A204.1 (cell line): ENCODE measurements around the gene GSAP.
"Not testable (repeated sequence)": the region's sequence is repeated elsewhere in the genome, so short reads cannot be mapped to it uniquely, and the experiment has no call there.

ENCODE experiments used
- FAIRE-seq: peaks from 2 replicates; lab custom pipeline; 2012; peaks lifted over from hg19 to GRCh38; lab: Jason Lieb, UNC

GSAP gene, protein sequence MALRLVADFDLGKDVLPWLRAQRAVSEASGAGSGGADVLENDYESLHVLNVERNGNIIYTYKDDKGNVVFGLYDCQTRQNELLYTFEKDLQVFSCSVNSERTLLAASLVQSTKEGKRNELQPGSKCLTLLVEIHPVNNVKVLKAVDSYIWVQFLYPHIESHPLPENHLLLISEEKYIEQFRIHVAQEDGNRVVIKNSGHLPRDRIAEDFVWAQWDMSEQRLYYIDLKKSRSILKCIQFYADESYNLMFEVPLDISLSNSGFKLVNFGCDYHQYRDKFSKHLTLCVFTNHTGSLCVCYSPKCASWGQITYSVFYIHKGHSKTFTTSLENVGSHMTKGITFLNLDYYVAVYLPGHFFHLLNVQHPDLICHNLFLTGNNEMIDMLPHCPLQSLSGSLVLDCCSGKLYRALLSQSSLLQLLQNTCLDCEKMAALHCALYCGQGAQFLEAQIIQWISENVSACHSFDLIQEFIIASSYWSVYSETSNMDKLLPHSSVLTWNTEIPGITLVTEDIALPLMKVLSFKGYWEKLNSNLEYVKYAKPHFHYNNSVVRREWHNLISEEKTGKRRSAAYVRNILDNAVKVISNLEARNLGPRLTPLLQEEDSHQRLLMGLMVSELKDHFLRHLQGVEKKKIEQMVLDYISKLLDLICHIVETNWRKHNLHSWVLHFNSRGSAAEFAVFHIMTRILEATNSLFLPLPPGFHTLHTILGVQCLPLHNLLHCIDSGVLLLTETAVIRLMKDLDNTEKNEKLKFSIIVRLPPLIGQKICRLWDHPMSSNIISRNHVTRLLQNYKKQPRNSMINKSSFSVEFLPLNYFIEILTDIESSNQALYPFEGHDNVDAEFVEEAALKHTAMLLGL

DNA sequence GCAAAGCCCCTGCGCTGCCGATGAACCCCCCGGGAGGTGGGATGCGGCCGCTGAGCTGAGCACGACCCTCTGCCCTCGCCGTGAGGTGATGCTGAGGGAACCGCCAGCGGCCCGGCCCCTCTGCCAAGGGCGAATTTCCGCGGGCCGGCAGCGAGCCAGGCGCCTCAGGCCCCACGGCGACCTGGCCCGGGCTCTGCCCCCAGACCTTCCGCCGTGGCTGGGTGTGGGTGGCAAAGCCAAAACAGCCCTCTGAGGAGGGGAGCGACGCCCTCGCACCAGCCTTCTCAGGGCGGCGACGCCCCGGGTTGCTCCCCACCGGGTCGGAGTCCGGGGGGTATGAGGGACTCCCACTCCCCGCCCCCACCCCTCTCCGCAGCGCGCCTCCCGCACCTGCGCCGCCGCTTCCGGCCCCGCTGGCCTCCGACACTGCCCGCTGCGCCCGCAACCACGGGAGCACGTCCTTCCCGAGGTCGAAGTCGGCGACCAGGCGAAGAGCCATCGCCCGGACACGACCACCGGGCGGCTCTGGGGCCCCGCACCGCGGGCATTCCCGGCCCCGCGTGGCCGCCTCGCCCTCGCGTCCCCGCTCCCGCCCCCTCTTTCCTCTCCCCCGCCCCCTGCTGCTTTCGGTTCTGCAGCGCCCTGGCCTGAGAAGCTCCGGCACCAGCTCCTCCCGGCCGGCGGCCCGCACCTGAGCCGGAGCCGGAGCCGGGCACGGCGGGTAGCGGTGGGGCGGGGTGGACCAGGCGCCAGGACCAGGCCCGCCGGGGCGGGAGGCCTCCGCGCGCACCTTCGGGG, at the start of gene GSAP:
GSAP (minus strand) TSS at position 527 of the 798 bp plus-strand sequence; CDS start at position 499, 28 bp downstream.
- no peak for FAIRE-seq

DNA sequence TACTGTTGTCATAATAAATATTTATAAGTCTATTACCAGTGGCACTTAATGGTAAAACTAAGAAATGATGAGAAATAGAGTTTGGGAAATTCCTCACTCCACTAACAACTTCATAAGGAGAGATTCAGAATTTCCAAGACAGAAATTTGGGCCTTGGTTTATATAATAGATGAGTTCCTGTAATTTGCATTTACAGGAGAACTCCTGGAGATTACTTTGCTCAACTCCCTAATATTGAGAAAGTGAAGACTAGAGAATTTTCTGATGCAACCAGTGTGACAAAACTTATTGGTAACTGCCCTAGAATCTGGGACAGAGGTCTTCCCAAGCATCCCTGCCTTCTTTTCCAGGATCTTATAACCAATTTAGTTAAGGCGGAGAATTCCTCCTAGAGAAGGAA, 49.1 kb upstream of the GSAP start:
- FAIRE-seq = no peak

DNA sequence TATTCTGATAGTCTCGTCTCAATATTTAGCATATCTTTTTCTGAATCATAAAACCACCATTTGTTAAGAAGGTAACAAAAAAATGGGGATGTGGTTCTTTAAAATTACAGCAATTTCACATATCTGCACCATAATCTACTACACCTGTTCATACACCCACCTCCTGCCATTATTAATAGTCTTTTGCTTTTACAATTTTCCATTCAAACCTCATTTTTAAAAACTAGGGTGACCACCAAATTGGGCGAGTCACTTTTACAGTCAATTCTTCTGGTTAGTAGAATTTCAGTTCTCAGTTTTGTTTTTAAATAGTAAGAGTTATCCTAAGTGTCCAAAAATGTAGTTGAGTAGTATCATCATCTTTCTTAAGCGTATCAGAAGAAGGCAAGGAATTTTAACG, 48.4 kb upstream of the GSAP start:
- FAIRE-seq = no peak

DNA sequence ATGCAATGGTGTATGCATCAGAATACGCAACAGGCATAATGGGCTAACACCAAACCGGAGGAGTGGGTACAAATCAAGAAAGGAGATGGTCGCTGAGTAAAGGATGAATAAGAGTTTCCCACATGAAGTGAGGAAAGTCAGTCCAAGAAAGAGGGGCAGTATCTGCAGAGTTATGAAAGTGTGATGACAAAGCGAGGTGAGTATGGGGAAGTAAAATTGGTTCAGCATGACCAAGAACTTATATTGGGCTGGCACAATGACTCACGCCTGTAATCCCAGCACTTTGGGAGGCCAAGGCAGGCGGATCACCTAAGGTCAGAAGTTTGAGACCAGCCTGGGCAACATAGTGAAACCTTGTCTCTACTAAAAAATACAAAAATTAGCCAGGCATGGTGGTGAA, 47.5 kb upstream of the GSAP start:
- not testable (repeated sequence) for FAIRE-seq

DNA sequence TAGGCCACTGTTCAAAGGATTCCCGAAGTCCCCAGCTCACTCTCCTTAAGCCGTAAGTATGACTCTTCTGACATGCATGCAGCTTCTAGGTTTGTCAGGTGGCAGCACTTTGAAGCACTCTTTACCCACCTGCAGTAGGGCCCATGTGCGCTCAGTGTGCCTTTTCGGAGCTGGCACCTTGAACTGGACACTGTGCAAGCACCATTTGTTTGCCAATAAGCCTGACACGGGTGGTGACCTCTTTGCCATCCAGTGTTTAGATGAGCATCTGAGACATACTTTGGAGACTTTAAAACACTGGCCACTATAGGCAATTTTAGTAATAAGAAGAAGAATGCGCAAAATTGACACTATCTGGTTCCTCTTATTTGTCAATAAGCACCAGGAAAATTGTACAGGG, 45.7 kb upstream of the GSAP start:
- FAIRE-seq = no peak

DNA sequence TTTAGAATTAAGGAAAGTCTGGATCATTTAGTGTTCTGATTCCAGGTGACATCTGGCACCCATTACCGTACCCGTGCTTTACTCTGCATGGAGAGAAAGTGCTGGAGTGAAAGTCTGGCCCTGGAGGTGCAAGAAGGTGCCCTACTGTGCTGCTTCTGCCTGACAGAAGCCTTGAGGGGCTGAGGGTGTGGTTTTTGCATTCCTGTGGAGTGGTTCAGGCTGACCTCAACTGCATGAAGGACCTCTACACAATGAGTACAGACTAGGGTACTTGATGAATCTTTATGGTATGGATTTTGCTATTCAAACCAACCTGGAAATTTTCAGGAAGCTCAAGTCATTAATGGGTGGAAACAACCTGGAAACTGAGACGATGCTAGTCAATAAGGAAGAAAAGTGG, 45.1 kb upstream of the GSAP start:
- FAIRE-seq = no peak

DNA sequence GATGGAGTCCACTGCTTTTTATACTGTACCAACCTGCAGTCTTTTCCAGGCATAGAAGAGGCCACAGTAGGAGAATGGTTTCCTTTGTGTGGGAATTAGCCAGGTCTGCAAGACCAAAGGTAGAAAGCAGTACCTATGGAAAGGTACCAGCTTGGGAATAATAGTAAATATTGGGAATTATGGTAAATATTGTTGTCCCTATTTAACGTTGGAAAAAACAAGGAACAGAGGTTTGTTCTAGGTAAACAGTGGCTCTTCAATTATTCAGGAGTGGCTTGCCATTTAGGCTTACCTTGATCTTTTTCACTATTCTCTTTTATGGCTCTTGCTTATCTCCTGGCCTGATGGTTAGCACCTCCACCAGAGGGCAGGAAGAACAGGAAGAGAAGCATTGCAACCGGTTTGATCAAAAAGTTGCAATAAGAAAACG, 43.9 kb upstream of the GSAP start:
- FAIRE-seq = no peak

DNA sequence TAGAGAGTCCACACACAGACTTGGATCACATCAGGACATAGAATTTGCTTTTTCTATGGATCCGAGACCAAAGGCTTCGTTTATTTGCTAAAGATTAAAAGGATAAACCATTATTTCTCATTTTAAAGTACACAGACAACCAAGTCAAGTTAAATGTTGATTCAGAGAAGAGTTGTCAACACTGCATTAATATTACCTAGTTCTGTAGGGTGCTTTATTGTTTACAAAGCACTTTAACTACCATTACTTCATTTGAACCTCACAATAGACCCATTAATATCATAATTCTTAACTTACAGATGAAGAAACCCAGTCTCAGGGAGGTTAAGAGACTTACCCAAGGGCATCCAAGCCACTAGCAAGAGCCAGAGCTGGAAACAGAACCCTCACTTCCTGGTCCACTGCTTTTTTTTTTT, 43.2 kb upstream of the GSAP start:
- no peak for FAIRE-seq

DNA sequence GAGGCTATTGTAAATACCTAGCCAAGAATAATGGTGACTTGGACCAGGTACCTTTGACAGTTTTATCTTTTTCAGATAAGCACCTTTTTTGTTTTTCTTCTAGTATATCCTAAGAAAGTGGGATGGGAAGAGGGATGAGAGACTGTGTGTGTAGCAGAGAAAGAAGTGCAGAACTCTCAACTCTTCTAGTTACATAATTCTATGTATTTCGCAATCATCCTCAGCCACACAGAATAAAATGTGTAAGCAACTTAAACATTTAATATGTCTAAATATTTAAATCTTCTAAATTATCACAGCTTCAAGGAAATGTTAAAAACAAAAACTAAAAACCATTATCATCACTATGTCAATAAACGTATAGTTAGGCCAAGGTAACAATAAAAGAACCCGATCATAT, 42.6 kb upstream of the GSAP start:
- no peak for FAIRE-seq

DNA sequence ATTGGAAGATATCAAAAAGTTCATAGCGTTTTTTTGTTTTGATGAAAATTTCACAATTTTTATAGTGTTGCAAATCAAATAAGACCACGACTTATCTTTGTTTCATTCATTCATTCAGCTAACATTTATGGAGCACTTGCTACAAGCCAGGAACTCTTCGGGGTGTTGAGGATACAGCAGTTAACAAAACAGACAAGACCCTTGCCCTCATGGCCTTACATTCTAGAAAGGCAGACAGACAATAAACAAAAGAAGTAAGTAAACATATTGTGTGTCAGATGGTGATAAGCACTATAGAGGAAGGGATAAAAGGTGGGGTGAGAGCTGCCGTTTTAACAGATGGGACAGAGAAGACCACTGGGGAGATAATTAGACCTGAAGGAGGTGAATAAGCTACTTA, 41.6 kb upstream of the GSAP start:
- no peak for FAIRE-seq

DNA sequence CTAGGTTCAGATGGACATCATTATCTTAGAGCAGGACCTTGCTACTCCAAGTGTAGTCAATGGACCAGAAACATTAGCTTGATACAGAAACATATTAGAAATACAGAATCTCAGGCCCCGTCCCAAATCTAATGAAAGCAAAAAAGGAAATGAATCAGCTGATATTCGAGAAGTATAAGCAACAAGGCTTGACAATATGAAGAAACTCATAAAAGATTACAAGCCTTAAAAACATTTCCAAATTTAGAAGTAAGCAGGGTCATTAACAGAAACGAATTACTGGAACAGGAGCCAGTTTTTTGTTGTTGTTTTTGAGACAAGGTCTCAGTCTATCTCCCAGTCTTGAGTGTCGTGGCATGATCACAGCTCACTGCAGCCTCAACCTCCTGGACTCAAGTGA, 40.5 kb upstream of the GSAP start:
- no peak for FAIRE-seq

DNA sequence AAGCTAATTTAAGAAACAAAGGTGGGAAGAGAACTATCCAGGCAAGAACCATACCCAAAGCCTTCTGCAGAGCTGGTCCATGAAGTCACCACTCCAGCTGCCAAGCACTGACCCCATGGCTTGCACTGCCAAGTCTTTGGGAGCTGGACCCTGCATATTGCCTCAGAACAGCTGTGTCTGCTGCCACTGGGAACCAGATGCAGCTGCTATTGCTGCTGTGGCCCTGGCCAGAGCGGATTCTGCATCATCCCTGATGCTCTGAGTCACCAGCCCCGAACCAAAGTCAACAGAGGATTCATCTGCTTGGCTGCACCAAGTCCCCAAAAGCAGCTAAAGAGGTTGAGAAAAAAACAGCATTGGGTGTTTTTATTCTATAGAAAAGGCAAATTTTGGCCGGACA, 39.2 kb upstream of the GSAP start:
- FAIRE-seq = no peak

DNA sequence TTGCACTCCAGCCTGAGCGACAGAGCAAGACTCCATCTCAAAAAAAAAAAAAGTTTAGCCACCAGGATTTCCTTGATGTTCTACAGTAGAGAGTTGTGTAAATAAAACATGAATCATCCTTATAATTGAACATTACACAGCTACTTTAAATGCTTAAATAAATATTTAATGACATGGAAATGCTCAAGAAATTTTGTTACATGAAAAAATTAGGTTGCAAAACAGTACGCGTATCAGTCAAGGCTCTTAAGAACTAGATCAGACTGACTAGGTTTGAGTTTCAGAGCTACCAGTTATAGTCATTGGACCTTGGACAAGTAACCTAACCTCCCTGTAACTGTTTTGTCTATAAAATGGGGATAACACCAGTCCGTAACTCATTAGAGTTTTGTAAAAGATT, 38.7 kb upstream of the GSAP start:
- FAIRE-seq = no peak

DNA sequence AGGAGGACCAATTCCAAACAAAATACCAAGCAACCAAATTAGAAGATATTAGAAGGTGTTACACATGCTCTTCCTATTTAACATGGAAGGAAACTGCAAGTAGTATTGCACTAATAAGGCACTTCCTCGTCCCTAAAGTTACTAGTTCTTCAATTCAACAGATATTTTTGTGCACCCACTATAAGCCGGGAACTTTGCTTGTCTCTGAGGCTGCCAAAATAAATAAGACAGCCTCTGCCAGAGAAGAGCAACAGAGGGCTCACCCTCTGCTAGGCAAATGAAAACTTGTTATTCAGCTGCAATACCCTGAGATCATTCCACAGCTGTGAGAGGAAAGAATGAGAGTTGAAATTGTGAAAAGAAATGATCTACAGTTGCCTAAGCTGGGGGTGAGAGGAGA, 37.4 kb upstream of the GSAP start:
- FAIRE-seq = no peak

DNA sequence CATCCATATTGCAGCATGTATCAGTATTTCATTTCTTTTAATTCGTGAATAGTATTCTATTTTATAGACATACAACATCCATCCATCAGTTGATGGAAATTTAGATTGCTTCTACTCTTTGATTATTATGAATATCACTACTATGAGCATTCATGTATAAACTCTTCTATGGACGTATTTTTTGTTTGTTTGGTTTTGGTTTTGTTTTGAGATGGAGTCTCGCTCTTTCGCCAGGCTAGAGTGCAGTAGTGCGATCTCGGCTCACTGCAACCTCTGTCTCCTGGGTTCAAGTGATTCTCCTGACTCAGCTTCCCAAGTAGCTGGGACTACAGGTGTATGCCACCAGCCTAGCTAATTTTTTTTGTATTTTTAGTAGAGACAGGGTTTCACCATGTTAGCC, 35.8 kb upstream of the GSAP start:
- FAIRE-seq = not testable (repeated sequence)

DNA sequence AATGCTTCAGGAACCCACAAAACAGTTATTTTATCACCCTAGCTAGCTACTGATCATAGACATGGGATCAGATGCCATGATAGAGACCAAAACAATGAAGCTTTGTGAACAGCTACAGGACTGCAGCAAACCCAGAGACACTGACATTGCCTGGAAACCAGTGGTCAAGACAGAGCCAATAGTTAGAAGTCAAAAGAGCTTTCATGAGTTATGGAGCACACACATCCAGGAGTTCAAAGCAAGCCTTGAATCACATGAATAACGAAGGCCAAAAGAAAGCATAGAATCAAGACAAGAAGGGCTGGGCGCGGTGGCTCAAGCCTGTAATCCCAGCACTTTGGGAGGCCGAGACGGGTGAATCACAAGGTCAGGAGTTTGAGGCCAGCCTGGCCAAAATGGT, 34.5 kb upstream of the GSAP start:
- FAIRE-seq = no peak

DNA sequence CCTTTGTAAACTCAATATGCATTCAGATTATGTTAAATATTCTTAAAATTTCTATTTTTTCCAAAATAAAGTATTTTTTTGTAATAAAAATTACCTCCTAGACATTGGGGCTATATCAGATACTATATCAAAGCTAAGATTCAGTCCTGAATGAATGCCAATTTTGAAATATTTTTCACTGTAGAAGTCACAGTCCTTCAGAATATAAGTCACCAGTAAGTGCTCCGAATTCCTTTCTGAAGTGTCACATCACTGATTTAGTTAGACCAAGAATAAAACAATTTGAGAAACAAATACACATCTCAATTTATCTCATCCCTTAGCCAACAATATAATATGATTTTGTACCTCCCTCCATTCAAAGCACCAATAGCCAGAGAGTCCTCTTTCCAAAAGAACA, 33.9 kb upstream of the GSAP start:
- FAIRE-seq = no peak

DNA sequence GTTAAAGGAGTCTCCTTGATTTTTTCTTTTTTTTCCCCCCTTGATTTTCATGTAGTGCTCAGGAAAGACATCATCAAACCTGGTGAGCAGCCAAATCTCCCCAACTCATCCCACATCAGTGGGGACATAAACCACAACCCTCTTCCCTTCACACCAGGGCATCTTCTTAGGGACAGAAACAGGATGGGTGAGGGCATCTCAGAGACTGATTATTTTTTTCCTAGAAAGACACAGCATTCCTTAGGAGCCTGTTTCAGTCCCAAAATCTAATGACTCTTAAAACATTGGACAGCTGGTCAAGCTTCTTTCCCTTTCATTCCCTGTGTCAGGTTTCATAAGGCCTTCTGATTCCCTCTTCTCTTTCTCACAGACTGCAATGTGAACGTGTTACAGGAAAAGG, 31.5 kb upstream of the GSAP start:
- no peak for FAIRE-seq

DNA sequence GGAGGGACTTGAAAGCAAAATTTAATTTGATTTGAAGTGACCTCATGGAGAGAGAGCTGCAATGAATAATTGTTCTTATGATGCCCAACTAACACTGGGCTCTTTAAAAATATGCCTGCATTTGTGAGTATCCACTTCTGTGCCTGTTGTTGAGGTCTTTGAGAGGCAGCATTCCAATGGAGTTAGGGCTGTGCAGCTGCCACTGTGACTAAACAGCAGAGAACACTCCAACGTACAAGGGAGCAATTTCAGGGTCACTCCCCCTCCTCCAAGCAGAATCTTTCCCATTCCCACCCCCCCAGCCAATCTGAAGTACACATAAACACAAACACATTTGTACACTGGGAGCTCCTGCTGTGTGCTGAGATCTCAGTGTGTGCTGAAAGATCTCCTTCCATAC, 28.0 kb upstream of the GSAP start:
- no peak for FAIRE-seq

DNA sequence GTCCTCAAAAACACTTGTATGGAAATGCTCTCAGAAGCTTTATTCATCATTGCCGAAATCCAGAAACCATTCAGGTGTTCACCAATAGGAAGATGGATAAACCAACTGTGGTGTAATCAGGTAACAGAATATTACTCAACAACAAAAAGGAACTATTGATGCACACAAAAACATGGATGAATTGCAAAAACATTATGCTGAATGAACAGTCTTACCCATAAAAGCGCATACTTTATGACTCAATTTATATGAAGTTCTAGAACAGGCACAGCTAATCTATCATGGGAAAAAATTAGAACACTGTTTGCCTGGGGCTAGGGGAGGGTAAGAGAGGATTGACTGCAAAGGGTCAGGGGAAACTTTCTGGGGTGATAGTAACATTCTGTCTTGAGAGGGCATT, 26.9 kb upstream of the GSAP start:
- FAIRE-seq = no peak

DNA sequence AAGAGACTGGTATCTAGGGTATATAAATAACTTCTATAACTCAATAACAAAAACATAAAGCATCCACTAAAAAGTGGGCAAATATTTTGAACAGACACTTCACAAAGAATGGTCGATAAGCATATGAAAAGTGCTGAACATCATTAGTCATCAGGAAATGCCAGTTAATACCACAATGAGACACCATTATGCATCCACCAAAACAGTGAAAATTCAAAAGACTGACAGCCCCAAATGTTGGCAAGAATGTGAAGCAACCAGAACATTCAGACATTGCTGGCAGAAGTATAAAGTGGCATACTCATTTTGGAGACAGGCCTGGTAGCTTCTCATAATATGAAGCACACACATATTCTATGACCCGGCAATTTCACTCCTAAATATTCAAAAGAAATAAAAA, 26.5 kb upstream of the GSAP start:
- FAIRE-seq = no peak

DNA sequence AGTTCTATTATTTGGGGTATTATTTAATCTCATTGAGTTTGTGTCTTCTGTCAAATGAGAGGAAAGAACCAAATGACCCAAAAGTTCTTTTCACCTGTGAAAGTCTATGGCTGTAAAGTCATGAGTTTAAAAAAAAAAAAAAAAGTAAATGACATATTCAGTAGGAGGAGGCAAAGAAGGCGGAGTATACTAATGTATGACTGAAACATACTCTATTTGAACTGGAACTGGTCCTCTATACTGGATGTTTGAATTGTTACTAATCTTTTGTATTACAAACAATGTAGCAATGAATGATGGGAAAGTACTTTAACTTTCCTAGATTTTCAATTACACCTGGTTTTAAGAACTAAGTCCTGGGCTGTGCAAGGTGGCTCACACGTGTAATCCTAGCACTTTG, 24.9 kb upstream of the GSAP start:
- no peak for FAIRE-seq

DNA sequence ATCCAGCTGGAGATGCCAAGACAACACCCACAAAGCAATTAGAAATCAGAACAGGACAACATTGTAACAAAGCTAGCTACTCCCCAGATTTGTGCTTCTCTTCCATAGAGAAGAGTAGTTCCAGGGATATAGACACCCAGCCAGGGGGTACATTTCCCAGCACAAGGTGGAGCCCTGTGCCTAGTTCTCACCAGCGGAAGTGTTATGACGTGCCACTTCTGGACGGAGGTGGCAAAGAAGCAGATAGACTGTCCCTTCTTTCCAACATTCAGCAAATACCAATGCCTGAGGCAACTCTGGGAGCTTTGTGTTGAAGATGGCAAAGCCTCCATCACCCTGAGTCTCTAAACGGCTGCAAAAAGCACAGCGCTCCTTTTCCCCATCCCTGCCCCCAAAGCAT, 23.4 kb upstream of the GSAP start:
- no peak for FAIRE-seq
